ENCODE measurements around the gene CGNL1. TPM values are rescaled to one million over a fixed set of nuclear protein-coding genes. Genes with fewer than 3 reads are reported as not detected.

Gene CGNL1
- total RNA-seq, 4 donors from 2014 or later: 9.6 to 21.3 (median 13.1) TPM

DNA sequence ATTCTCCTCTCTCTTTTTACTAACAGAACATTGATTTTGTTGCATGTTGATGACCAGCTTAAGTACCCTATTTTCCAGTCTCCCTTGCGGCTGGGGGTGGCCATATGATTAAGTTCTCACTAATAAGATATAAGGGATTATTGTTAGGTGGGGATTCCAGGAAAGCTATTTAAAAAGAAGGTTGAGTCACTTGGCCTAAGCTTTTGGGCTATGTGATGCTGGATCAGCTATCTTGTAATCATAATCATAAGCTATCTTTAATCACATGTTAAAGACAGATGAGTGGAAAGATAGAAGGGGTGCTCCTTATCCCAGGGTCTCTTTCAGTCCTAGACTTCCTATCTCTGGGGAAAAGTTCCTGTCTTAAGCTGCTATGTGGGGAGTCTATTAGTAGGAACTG lies 59.9 kb downstream of the CGNL1 start:
- no peaks in the 10 kb centered on the region for H3K9me3 ChIP-seq
- intact Hi-C loops (cut with DNase I): no loop called here
- DNase-seq (ENCODE audit: extremely low spot score): no peak
- no peaks in the 10 kb centered on the region for H3K36me3 ChIP-seq
- H3K4me3 ChIP-seq: no peak overlapping the region
- H3K27me3 ChIP-seq: no peaks in the 10 kb centered on the region
- 96% methylated on average over 1 of the region's 1 CpG for WGBS
- H3K27ac ChIP-seq (replicated peaks in 1 of 4): no peak overlapping the region
- peaks cover 0 to 8% (median 3%) of the 10 kb centered on the region in 4 donors for H3K4me1 ChIP-seq
- TF ChIP-seq, protein P1, sequence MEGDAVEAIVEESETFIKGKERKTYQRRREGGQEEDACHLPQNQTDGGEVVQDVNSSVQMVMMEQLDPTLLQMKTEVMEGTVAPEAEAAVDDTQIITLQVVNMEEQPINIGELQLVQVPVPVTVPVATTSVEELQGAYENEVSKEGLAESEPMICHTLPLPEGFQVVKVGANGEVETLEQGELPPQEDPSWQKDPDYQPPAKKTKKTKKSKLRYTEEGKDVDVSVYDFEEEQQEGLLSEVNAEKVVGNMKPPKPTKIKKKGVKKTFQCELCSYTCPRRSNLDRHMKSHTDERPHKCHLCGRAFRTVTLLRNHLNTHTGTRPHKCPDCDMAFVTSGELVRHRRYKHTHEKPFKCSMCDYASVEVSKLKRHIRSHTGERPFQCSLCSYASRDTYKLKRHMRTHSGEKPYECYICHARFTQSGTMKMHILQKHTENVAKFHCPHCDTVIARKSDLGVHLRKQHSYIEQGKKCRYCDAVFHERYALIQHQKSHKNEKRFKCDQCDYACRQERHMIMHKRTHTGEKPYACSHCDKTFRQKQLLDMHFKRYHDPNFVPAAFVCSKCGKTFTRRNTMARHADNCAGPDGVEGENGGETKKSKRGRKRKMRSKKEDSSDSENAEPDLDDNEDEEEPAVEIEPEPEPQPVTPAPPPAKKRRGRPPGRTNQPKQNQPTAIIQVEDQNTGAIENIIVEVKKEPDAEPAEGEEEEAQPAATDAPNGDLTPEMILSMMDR (IDR thresholded peaks at IDR 0.05): no peak
- no peak for TF ChIP-seq POLR2A (IDR thresholded peaks at IDR 0.05; ENCODE audit: low read depth)
- no peak for TF ChIP-seq EP300 (IDR thresholded peaks at IDR 0.05)
- no peak for TF ChIP-seq POLR2AphosphoS5 (IDR thresholded peaks at IDR 0.05)

DNA sequence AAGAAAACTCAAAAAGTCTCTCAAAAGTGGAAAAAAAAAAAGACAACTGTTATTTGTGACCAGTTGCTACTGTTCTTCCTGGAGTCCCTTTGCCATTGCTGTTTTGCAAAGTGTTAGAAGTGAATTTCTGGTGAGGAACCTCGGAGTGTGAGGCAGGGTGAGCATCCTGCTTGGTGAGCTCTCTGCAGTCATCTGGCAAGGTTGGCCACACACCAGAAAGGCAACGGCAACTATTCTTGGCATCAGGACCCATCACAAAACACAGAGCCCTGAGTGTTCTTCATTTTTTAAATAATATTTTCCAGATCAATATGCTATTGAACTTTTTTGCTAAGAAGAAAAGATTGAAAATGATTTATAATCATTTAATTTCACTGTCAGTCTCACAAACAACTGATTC lies 60.7 kb downstream of the CGNL1 start:
- Histone ChIP-seq H3K27ac (replicated peaks in 1 of 4) (no peak overlapping the region), H3K27me3 (no peaks in the 10 kb centered on the region), H3K9me3 (no peaks in the 10 kb centered on the region), H3K4me3 (no peak overlapping the region), H3K36me3 (no peaks in the 10 kb centered on the region), H3K4me1 (peaks cover 0 to 7% (median 3%) of the 10 kb centered on the region in 4 donors)
- WGBS: 65% methylated on average over 2 of the region's 2 CpGs
- no peak for DNase-seq (ENCODE audit: extremely low spot score)
- intact Hi-C loops (cut with DNase I): no loop called here
- TF ChIP-seq, protein P1 (IDR thresholded peaks at IDR 0.05): no peak
- no peak for TF ChIP-seq EP300 (IDR thresholded peaks at IDR 0.05)
- no peak for TF ChIP-seq POLR2A (IDR thresholded peaks at IDR 0.05; ENCODE audit: low read depth)
- no peak for TF ChIP-seq POLR2AphosphoS5 (IDR thresholded peaks at IDR 0.05)

DNA sequence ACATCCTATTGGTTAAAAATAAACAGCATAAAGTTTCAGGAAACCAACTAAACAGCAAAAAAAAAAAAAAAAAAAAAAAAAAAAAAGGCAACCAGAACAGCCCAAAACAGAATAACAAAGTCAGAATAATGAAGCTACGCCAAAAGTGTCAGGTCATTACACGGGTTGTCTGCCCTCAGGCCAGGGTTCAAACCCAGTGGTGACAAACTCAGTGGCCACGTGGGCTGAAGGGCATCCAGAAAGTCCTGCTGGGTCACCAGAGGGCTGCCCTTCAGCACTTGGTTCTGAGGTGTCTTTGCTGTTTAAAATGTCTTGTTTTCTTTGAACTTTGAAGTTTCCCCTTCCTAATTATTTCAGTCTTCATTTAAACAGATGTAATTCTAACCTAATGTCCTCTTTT lies 61.3 kb downstream of the CGNL1 start:
- TF ChIP-seq POLR2A (IDR thresholded peaks at IDR 0.05; ENCODE audit: low read depth) (no peak), EP300 (IDR thresholded peaks at IDR 0.05) (no peak), POLR2AphosphoS5 (IDR thresholded peaks at IDR 0.05) (no peak)
- TF ChIP-seq, protein P1 (IDR thresholded peaks at IDR 0.05): no peak
- intact Hi-C loops (cut with DNase I): no loop called here
- Histone ChIP-seq H3K27ac (replicated peaks in 1 of 4) (no peak overlapping the region), H3K4me3 (no peak overlapping the region), H3K4me1 (peaks cover 0 to 1% (median 0%) of the 10 kb centered on the region in 4 donors), H3K9me3 (no peaks in the 10 kb centered on the region), H3K36me3 (no peaks in the 10 kb centered on the region), H3K27me3 (no peaks in the 10 kb centered on the region)
- DNase-seq (ENCODE audit: extremely low spot score): no peak
- 77% methylated on average over 3 of the region's 3 CpGs for WGBS

DNA sequence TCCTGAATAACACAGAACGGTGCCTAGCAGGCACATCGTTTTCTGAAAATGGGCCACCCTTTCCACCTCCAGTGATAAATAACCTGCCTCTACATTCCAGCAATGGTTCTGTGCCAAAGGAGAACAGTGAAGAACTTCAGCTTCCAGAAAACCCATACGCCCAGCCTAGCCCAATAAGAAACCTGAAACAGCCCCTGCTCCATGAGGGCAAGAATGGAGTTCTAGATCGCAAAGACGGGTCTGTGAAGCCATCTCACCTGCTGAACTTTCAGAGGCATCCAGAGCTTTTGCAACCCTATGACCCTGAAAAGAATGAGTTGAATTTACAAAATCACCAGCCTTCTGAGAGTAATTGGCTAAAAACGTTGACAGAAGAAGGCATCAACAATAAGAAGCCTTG lies 61.9 kb downstream of the CGNL1 start:
- 96% methylated on average over 6 of the region's 6 CpGs for WGBS
- H3K9me3 ChIP-seq: no peaks in the 10 kb centered on the region
- H3K36me3 ChIP-seq: peaks cover 0 to 4% (median 0%) of the 10 kb centered on the region in 4 donors
- no peak for DNase-seq (ENCODE audit: extremely low spot score)
- TF ChIP-seq, protein P1 (IDR thresholded peaks at IDR 0.05): no peak
- TF ChIP-seq POLR2A (IDR thresholded peaks at IDR 0.05; ENCODE audit: low read depth) (no peak), EP300 (IDR thresholded peaks at IDR 0.05) (no peak), POLR2AphosphoS5 (IDR thresholded peaks at IDR 0.05) (no peak)
- H3K4me3 ChIP-seq: no peak overlapping the region
- H3K4me1 ChIP-seq: no peaks in the 10 kb centered on the region
- H3K27ac ChIP-seq (replicated peaks in 1 of 4): no peak overlapping the region
- intact Hi-C loops (cut with DNase I): no loop called here
- H3K27me3 ChIP-seq: no peaks in the 10 kb centered on the region

Measured in esophagus muscularis mucosa (tissue), 4 donors.